Upper lobe of left lung (tissue), 4 donors: Measurements from ENCODE around the gene NADK2.

Experiments used
- CTCF ChIP-seq, 6 experiments: fragments of 450-650 bp in 4 of 6; fragments of 200-600 bp in 2 of 6; sonication (generic) in 2 of 6; IDR thresholded peaks; one replicate each; pipeline ENCODE4 v1.5.1; 2016 to 2019; ENCODE audit warnings: antibody characterized with exemption in 6 of 6
- EP300 ChIP-seq, 4 donors: sonication (generic); formaldehyde crosslinking; IDR thresholded peaks; one replicate each; pipeline ENCODE4 v1.5.1; 2017; ENCODE audit warnings: antibody characterized with exemption in 4 of 4, control low read depth in 2 of 4
- POLR2AphosphoS5 ChIP-seq, 2 donors: sonication (generic); formaldehyde crosslinking; IDR thresholded peaks; one replicate each; pipeline ENCODE4 v1.5.1; 2017; ENCODE audit warnings: antibody characterized with exemption in 2 of 2

GRCh38 chr5:36160617-36161016 is 81.1 kb downstream of the NADK2 start:
- TF ChIP-seq CTCF (IDR thresholded peaks at IDR 0.05): no peak
- TF ChIP-seq POLR2AphosphoS5 (IDR thresholded peaks at IDR 0.05): no peak
- no peak for TF ChIP-seq EP300 (IDR thresholded peaks at IDR 0.05)
